ENCODE measurements around the gene PEMT.

Gene PEMT

GRCh38 chr17:17605083-17605728 is 13.7 kb upstream of the PEMT start:
- Histone ChIP-seq H3K27ac (ENCODE audit: poor library complexity, severe bottlenecking) (no peak overlapping the region), H3K9me3 (ENCODE audit: severe bottlenecking) (no peaks in the 10 kb centered on the region), H3K36me3 (ENCODE audit: low read depth) (no peaks in the 10 kb centered on the region), H3K4me3 (ENCODE audit: severe bottlenecking) (no peak overlapping the region), H3K4me1 (ENCODE audit: insufficient read depth, poor library complexity, severe bottlenecking) (no peaks in the 10 kb centered on the region), H3K27me3 (ENCODE audit: insufficient read depth, poor library complexity, severe bottlenecking) (no peaks in the 10 kb centered on the region)
- TF ChIP-seq CTCF (IDR thresholded peaks at IDR 0.05; ENCODE audit: poor library complexity, severe bottlenecking): no peak
- ATAC-seq (ENCODE audit: low read depth) (no peak), DNase-seq (ENCODE audit: low spot score) (no peak)

GRCh38 chr17:17603895-17604225 is 12.4 kb upstream of the PEMT start:
- Histone ChIP-seq H3K4me1 (ENCODE audit: insufficient read depth, poor library complexity, severe bottlenecking) (no peaks in the 10 kb centered on the region), H3K27ac (ENCODE audit: poor library complexity, severe bottlenecking) (no peak overlapping the region), H3K36me3 (ENCODE audit: low read depth) (no peaks in the 10 kb centered on the region), H3K27me3 (ENCODE audit: insufficient read depth, poor library complexity, severe bottlenecking) (no peaks in the 10 kb centered on the region), H3K9me3 (ENCODE audit: severe bottlenecking) (no peaks in the 10 kb centered on the region), H3K4me3 (ENCODE audit: severe bottlenecking) (no peak overlapping the region)
- ATAC-seq (ENCODE audit: low read depth) (no peak), DNase-seq (ENCODE audit: low spot score) (no peak)
- TF ChIP-seq CTCF (IDR thresholded peaks at IDR 0.05; ENCODE audit: poor library complexity, severe bottlenecking): no peak

DNA sequence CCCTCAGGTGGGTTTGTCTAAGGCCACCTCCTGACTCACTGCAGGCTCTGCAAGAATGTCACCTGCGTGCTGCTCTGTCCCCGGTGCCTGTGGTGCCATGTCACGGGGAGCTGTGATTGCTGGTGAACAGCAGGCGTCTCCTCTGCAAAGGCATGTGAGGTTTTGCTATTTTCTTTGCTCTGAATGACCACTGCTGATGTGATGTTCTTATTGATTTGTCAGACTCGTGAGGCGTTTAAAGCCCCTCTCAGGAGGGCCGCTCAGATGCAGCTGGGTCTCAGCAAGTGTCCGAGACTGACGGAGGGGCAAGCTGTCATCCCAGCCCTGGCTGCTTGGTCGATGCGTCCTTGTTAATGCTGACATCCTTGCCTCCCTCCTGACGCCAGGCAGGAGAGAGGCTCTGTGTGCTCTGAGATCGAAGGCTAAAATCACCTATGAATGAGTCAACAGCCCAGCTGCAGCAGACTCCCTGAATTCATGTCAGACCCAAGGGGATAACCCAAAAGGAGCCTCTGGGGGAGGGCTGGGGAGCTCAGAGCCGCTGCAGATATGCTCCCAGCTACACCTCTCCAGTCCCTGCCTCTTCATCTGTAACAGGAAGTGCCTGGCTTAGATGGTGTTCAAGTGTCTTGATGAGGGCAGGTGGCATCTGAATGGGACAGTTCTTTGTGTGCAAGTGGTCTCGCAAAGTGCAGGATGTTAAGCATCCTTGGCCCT is 11.8 kb upstream of the PEMT start:
- no peak overlapping the region for H3K27ac ChIP-seq (ENCODE audit: poor library complexity, severe bottlenecking)
- no peak overlapping the region for H3K4me3 ChIP-seq (ENCODE audit: severe bottlenecking)
- DNase-seq (ENCODE audit: low spot score) (no peak), ATAC-seq (ENCODE audit: low read depth) (no peak)
- no peaks in the 10 kb centered on the region for H3K9me3 ChIP-seq (ENCODE audit: severe bottlenecking)
- no peaks in the 10 kb centered on the region for H3K27me3 ChIP-seq (ENCODE audit: insufficient read depth, poor library complexity, severe bottlenecking)
- no peaks in the 10 kb centered on the region for H3K36me3 ChIP-seq (ENCODE audit: low read depth)
- H3K4me1 ChIP-seq (ENCODE audit: insufficient read depth, poor library complexity, severe bottlenecking): no peaks in the 10 kb centered on the region
- no peak for TF ChIP-seq CTCF (IDR thresholded peaks at IDR 0.05; ENCODE audit: poor library complexity, severe bottlenecking)

DNA sequence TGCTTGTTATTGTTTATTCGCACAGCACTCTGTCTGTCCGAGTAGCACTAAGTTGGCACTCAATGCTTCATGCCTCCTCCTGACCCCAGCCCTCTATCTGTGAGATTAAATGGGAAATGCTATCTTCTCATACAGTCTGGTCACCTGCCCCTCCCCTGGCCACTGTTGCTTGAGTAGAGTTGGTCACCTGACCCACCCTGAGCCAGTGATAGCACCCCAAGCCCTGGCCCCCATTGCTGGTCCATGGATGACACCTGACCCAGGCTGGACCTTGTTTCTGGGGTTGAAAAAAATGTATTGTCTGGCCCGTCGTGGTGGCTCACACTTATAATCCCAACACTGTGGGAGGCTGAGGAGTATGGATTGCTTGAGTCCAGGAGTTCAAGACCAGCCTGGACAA is 8.5 kb upstream of the PEMT start:
- Histone ChIP-seq H3K27me3 (ENCODE audit: insufficient read depth, poor library complexity, severe bottlenecking) (no peaks in the 10 kb centered on the region), H3K27ac (ENCODE audit: poor library complexity, severe bottlenecking) (no peak overlapping the region), H3K4me3 (ENCODE audit: severe bottlenecking) (no peak overlapping the region), H3K9me3 (ENCODE audit: severe bottlenecking) (no peaks in the 10 kb centered on the region), H3K4me1 (ENCODE audit: insufficient read depth, poor library complexity, severe bottlenecking) (no peaks in the 10 kb centered on the region), H3K36me3 (ENCODE audit: low read depth) (no peaks in the 10 kb centered on the region)
- ATAC-seq (ENCODE audit: low read depth): no peak
- no peak for TF ChIP-seq CTCF (IDR thresholded peaks at IDR 0.05; ENCODE audit: poor library complexity, severe bottlenecking)
- DNase-seq (ENCODE audit: low spot score): no peak

- H3K27me3 ChIP-seq (ENCODE audit: insufficient read depth, poor library complexity, severe bottlenecking): no peaks in the 10 kb centered on the region
- H3K4me3 ChIP-seq (ENCODE audit: severe bottlenecking): no peak overlapping the region
- no peaks in the 10 kb centered on the region for H3K9me3 ChIP-seq (ENCODE audit: severe bottlenecking)
- H3K4me1 ChIP-seq (ENCODE audit: insufficient read depth, poor library complexity, severe bottlenecking): peaks cover under 1% of the 10 kb centered on the region
- no peak overlapping the region for H3K27ac ChIP-seq (ENCODE audit: poor library complexity, severe bottlenecking)
- H3K36me3 ChIP-seq (ENCODE audit: low read depth): no peaks in the 10 kb centered on the region
- ATAC-seq (ENCODE audit: low read depth): no peak
- no peak for DNase-seq (ENCODE audit: low spot score)
- no peak for TF ChIP-seq CTCF (IDR thresholded peaks at IDR 0.05; ENCODE audit: poor library complexity, severe bottlenecking)
Observed at GRCh38 chr17:17598003-17598402, 6.5 kb upstream of the PEMT start.

Measured in RWPE2 (cell line).